Hepatocyte (in vitro differentiated cells): ENCODE data around the gene GDPD2. TPM values are rescaled to one million over a fixed set of nuclear protein-coding genes. Genes with fewer than 3 reads are reported as not detected.

Experiments
- DNase-seq: peaks from one replicate; pipeline ENCODE4 v3.0.0-alpha.2; 2016; ENCODE audit warnings: low spot score
- H2AFZ ChIP-seq: fragments of 200-600 bp; sonication (generic); 2 replicates; pipeline ENCODE4 v1.6.0; 2016; ENCODE audit warnings: antibody characterized with exemption, mild to moderate bottlenecking
- H3K27ac ChIP-seq: fragments of 200-600 bp; sonication (generic); 2 replicates; pipeline ENCODE4 v1.5.1; 2016; ENCODE audit warnings: mild to moderate bottlenecking
- H3K27me3 ChIP-seq: fragments of 200-600 bp; sonication (generic); 2 replicates; pipeline ENCODE4 v1.6.1; 2016
- H3K36me3 ChIP-seq: fragments of 200-600 bp; sonication (generic); replicated peaks from 2 replicates; pipeline ENCODE4 v1.5.1; 2016; ENCODE audit warnings: low read depth; ENCODE audit not compliant: insufficient read depth
- H3K4me1 ChIP-seq: fragments of 200-600 bp; sonication (generic); 2 replicates; pipeline ENCODE4 v1.5.1; 2016; ENCODE audit warnings: mild to moderate bottlenecking, moderate library complexity; ENCODE audit not compliant: insufficient read depth
- H3K4me2 ChIP-seq: fragments of 200-600 bp; sonication (generic); 2 replicates; pipeline ENCODE4 v1.6.0; 2016
- H3K4me3 ChIP-seq: fragments of 200-600 bp; sonication (generic); 2 replicates; pipeline ENCODE4 v1.5.1; 2016; ENCODE audit warnings: mild to moderate bottlenecking
- H3K79me2 ChIP-seq: fragments of 200-600 bp; sonication (generic); 2 replicates; pipeline ENCODE4 v1.6.0; 2017; ENCODE audit warnings: mild to moderate bottlenecking
- H3K9me2 ChIP-seq: fragments of 200-600 bp; sonication (generic); replicated peaks from 2 replicates; pipeline ENCODE4 v1.6.0; 2017; ENCODE audit warnings: mild to moderate bottlenecking; ENCODE audit not compliant: insufficient read depth
- H3K9me3 ChIP-seq: fragments of 200-600 bp; sonication (generic); 2 replicates; pipeline ENCODE4 v1.5.1; 2016; ENCODE audit warnings: low read depth, mild to moderate bottlenecking
- H4K20me1 ChIP-seq: fragments of 200-600 bp; sonication (generic); 2 replicates; pipeline ENCODE4 v1.6.0; 2016; ENCODE audit warnings: mild to moderate bottlenecking; ENCODE audit not compliant: insufficient read depth, poor library complexity, severe bottlenecking
- EZH2 ChIP-seq: fragments of 200-600 bp; sonication (generic); IDR thresholded peaks from 2 replicates; pipeline ENCODE4 v1.6.1; 2016; ENCODE audit warnings: antibody characterized with exemption, mild to moderate bottlenecking, borderline replicate concordance
- EZH2phosphoT487 ChIP-seq: fragments of 200-600 bp; sonication (generic); IDR thresholded peaks from one replicate; pipeline ENCODE4 v1.6.1; 2018; ENCODE audit warnings: antibody characterized with exemption, mild to moderate bottlenecking, low read depth, moderate library complexity; ENCODE audit not compliant: unreplicated experiment, severe bottlenecking
- WGBS: methylation state at CpG from one replicate; pipeline ENCODE4 v1.1.6; 2016; ENCODE audit warnings: low lambda C conversion rate; ENCODE audit errors: missing lambda C conversion rate; 5-methylcytosine and 5-hydroxymethylcytosine counted together
- polyA plus RNA-seq: library from polyadenylated mRNA; unstranded; fragments of >200 nt; fragmentation: Nextera tagmentation; extraction: Ambion mirVana; gene quantifications from 2 replicates; pipeline ENCODE4 v1.2.1, GENCODE V29; 2016
- total RNA-seq: library from RNA; depleted of rRNA; stranded (reverse); fragments of >200 nt; gene quantifications from 2 replicates; pipeline ENCODE4 v1.2.3, GENCODE V29; 2014
- TF ChIP-seq, protein P1 (sequence below): fragments of 200-600 bp; sonication (generic); IDR thresholded peaks from 2 replicates; pipeline ENCODE4 v1.5.1; 2016; ENCODE audit warnings: antibody characterized with exemption, mild to moderate bottlenecking; ENCODE audit not compliant: poor library complexity

Gene GDPD2
- total and polyA plus RNA-seq, 2 experiments from 2014 or later = 1.6 to 2.3 TPM

DNA sequence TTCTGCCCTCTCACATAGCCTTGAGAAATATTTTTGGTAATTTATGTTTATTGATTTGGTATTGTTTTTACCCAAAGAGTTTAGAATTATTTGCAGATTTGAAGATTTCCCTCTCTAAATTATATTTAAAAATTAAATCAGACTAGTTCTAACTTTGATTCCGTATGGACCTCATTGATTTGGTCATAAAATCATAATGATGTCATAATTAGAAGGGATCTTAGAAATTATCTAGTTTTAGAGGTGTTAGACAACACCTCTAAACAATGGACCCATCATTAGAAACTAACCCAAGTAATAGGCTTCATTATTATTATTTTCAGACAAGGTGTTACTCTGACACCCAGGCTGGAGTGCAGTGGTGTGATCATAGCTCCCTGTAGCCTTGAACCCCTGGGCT, 45.6 kb downstream of the GDPD2 start:
- no peaks in the 10 kb centered on the region for H3K9me3 ChIP-seq
- no peak overlapping the region for H3K27ac ChIP-seq
- no peaks in the 10 kb centered on the region for H3K4me1 ChIP-seq
- no peak overlapping the region for H3K4me2 ChIP-seq
- H3K36me3 ChIP-seq = no peaks in the 10 kb centered on the region
- H4K20me1 ChIP-seq = no peaks in the 10 kb centered on the region
- peaks cover 61% of the 10 kb centered on the region for H3K79me2 ChIP-seq
- H2AFZ ChIP-seq = no peak overlapping the region
- H3K27me3 ChIP-seq = no peaks in the 10 kb centered on the region
- DNase-seq = no peak
- 74% methylated on average over 1 of the region's 1 CpG for WGBS
- no peak for TF ChIP-seq EZH2
- no peak for TF ChIP-seq EZH2phosphoT487
- TF ChIP-seq, protein P1, sequence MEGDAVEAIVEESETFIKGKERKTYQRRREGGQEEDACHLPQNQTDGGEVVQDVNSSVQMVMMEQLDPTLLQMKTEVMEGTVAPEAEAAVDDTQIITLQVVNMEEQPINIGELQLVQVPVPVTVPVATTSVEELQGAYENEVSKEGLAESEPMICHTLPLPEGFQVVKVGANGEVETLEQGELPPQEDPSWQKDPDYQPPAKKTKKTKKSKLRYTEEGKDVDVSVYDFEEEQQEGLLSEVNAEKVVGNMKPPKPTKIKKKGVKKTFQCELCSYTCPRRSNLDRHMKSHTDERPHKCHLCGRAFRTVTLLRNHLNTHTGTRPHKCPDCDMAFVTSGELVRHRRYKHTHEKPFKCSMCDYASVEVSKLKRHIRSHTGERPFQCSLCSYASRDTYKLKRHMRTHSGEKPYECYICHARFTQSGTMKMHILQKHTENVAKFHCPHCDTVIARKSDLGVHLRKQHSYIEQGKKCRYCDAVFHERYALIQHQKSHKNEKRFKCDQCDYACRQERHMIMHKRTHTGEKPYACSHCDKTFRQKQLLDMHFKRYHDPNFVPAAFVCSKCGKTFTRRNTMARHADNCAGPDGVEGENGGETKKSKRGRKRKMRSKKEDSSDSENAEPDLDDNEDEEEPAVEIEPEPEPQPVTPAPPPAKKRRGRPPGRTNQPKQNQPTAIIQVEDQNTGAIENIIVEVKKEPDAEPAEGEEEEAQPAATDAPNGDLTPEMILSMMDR = no peak
- H3K4me3 ChIP-seq = no peak overlapping the region
- no peaks in the 10 kb centered on the region for H3K9me2 ChIP-seq

DNA sequence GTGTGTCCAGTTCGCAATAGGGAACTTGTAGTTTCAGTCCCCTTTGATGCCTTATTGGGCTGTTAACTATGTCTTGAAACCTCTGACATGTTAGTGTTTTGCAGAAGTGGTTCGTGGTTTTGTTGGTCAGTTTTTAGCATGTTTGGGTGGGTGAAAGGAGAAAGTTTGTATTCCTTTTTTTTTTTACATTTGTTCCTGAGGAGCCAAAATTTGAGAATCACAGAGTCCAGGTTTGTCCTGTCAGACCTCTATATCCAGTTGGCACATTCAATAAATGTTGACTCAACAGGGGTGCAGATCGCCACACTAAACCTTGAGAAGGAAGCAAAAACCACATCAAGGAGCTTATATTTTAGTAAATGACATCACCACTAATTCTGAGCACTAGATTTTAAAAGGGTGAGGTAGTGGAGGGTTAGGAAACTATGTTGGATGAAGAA, 47.8 kb downstream of the GDPD2 start:
- Histone ChIP-seq H3K4me2 (no peak overlapping the region), H3K27ac (no peak overlapping the region), H2AFZ (no peak overlapping the region), H3K9me3 (no peaks in the 10 kb centered on the region), H3K9me2 (no peaks in the 10 kb centered on the region), H4K20me1 (no peaks in the 10 kb centered on the region), H3K27me3 (no peaks in the 10 kb centered on the region), H3K36me3 (no peaks in the 10 kb centered on the region), H3K4me1 (no peaks in the 10 kb centered on the region), H3K4me3 (no peak overlapping the region), H3K79me2 (peaks cover 46% of the 10 kb centered on the region)
- TF ChIP-seq EZH2 (no peak), EZH2phosphoT487 (no peak)
- TF ChIP-seq, protein P1 = no peak
- DNase-seq = no peak
- 78% methylated on average over 3 of the region's 3 CpGs for WGBS

DNA sequence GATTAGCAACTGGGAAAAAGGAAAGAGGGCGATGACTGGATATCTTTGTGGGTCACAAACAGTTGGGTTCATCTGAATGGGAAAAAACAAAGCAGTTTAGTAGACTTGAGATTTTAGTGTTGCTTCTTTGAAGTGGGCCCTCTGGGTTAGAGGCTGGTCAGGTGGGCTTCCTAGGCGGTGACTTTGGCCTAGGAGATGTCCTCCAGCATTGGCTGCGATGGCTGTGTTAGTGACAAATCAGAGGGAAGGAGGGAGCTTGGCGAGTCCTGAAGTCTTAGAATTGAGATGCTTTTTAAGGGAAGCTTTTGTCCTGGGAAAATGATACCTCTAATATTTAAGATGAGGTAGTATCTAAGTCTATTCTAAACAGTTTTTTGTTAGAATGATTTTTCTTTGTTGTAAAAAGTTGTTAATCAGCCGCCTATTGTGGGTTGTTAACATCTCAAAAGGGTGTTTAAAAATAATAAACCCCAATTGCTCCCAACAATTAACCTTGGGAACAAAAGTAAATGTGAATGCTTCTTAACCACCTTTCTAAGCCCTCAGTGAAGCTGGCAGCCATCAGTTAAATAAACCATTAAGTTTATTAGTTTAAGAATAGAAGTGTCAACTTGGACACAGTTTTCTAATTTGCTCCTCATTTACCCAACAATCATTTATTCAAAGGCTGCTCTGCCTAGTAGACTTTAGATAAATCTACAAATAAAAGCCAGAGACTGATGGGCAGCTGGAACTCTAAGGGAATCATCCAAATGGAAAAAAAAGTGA, 53.2 kb downstream of the GDPD2 start:
- Histone ChIP-seq H3K27me3 (no peaks in the 10 kb centered on the region), H3K9me2 (no peaks in the 10 kb centered on the region), H3K36me3 (no peaks in the 10 kb centered on the region), H3K4me3 (no peak overlapping the region), H3K4me1 (peaks cover 22% of the 10 kb centered on the region), H3K9me3 (no peaks in the 10 kb centered on the region), H3K4me2 (no peak overlapping the region), H2AFZ (no peak overlapping the region), H4K20me1 (peaks cover 5% of the 10 kb centered on the region), H3K27ac (peak overlapping the region; percentile 87), H3K79me2 (peaks cover 27% of the 10 kb centered on the region)
- DNase-seq = no peak
- WGBS = 67% methylated on average over 5 of the region's 5 CpGs
- no peak for TF ChIP-seq EZH2phosphoT487
- TF ChIP-seq, protein P1 = no peak
- no peak for TF ChIP-seq EZH2
